Astrocyte of the spinal cord (primary cell): Measurements from ENCODE around the gene SFXN4.
"Not testable (repeated sequence)": the region's sequence is repeated elsewhere in the genome, so short reads cannot be mapped to it uniquely, and the experiment has no call there.

Experiments used
- DNase-seq: peaks from one replicate; pipeline ENCODE4 v3.0.0; 2011; ENCODE audit warnings: low read depth, low spot score
- H3K4me3 ChIP-seq: 2 replicates; pipeline ENCODE4 v1.5.1; 2011; ENCODE audit warnings: low read depth, mild to moderate bottlenecking, low read length, moderate library complexity
- in situ Hi-C: cut with HindIII; loops from 2 replicates; pipeline ENCODE4 v1.10.0; 2017; ENCODE audit warnings: low sequenced_read_pairs
- TF ChIP-seq, protein P1 (sequence below): IDR thresholded peaks from 2 replicates; pipeline ENCODE4 v1.5.1; 2012; ENCODE audit warnings: low read depth, mild to moderate bottlenecking, low read length, inconsistent platforms

The SFXN4 gene

DNA sequence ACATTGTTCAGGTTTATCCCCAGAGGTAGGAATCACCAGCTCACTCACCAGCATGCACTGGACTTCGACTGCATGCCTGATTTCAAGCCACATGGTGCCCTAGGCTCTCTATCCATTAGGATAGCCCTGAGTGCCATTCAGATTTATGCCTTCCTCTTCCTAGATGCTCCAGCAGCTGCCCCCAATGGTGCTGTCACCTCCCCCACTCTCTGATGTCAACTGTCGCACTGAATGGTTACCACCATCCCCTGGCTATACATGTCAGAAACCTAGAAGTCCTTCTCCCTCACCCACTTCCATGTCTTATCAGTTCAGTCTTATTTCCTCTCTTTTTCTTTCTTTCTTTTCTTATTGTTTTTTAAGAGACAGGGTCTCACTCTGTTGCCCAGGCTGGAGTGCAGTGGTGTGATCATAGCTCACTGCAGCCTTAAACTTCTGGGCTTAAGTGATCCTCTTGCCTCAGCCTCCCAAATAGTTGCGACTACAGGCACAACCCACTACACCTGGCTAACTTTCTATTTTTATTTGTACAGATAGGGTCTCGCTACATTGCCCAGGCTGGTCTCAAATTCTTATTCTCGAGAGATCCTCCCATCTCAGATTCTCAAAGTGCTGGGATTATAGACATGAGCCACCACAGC, 2.9 kb downstream of the SFXN4 start:
- TF ChIP-seq, protein P1, sequence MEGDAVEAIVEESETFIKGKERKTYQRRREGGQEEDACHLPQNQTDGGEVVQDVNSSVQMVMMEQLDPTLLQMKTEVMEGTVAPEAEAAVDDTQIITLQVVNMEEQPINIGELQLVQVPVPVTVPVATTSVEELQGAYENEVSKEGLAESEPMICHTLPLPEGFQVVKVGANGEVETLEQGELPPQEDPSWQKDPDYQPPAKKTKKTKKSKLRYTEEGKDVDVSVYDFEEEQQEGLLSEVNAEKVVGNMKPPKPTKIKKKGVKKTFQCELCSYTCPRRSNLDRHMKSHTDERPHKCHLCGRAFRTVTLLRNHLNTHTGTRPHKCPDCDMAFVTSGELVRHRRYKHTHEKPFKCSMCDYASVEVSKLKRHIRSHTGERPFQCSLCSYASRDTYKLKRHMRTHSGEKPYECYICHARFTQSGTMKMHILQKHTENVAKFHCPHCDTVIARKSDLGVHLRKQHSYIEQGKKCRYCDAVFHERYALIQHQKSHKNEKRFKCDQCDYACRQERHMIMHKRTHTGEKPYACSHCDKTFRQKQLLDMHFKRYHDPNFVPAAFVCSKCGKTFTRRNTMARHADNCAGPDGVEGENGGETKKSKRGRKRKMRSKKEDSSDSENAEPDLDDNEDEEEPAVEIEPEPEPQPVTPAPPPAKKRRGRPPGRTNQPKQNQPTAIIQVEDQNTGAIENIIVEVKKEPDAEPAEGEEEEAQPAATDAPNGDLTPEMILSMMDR, result no peak
- in situ Hi-C loops, result no loop called here
- DNase-seq, result no peak
- H3K4me3 ChIP-seq, result no peak overlapping the region

DNA sequence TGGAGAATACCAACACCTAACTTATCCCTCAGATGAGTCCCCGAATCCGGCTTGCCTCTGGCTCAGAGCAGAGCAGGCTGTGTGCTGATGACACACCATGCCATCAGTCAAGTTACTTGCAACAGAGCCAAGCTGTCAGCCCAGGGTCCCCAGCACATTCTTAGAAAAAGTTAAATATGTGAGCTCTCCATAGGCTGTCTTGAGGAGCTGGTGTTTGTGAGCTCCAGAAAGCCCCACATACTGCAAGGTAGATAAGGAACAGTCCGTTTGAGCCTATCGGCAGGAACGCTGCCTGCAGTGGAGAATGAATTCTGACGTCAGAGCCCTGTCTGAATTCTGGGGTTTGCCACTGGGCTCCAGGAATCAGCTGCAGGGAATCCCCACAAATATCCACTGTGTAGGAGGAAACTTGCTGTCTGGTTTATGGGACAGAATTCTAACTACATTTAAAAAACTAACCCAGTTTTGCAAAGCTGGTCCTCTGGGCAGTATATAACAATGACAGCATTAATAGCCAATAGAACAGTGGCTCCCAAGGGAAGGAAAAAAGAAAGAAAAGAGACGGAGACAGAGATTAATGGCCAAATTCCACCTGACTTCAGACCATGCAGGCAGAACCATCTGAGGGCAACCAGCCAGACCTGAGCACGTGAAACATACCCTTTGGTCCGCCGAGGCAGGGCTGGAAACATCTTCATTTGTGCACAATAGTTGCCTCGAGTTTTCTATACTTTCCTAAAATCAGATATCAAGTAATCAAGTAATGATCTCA, 3.6 kb downstream of the SFXN4 start:
- peak; percentile 54 for DNase-seq
- TF ChIP-seq, protein P1, result no peak
- no peak overlapping the region for H3K4me3 ChIP-seq
- in situ Hi-C loops, result no loop called here

DNA sequence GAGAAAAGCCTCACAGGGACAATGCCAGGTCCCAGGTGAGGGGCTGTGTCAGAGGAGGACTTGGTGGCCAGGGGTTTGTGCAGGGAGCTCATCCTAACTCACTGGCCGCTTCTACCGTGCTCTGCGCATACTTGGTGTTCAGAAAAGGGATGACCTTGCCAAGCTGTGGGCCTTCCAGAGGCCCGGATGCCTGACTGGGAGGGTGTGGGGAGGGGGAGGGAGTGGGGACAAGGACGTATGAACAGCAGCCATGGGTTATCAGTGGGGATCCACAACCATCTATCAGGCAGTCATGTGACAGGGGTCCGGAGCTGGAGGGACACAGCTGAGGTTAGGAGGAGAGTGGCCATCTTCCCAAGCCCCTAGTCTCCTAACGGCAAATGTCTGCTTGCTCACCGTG, 6.2 kb downstream of the SFXN4 start:
- no peak for DNase-seq
- in situ Hi-C loops, result no loop called here
- TF ChIP-seq, protein P1, result no peak
- no peak overlapping the region for H3K4me3 ChIP-seq

DNA sequence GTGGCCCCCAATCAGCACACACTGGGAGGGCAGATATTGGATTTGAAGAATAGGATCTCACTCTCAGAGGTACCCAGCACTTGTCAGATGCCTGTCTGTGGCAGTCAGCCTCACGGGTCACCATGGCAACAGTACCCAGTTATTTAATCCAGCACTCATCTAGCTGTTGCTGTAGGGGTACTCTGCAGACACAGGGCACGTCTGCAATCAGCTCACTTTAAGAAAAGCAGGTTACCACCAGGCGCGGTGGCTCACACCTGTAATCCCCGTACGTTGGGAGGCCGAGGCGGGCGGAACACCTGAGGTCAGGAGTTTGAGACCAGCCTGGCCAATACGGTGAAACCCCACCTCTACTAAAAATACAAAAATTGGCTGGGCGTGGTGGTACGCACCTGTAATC, 11.9 kb downstream of the SFXN4 start:
- H3K4me3 ChIP-seq, result no peak overlapping the region
- in situ Hi-C loops, result no loop called here
- TF ChIP-seq, protein P1, result no peak
- DNase-seq, result no peak

DNA sequence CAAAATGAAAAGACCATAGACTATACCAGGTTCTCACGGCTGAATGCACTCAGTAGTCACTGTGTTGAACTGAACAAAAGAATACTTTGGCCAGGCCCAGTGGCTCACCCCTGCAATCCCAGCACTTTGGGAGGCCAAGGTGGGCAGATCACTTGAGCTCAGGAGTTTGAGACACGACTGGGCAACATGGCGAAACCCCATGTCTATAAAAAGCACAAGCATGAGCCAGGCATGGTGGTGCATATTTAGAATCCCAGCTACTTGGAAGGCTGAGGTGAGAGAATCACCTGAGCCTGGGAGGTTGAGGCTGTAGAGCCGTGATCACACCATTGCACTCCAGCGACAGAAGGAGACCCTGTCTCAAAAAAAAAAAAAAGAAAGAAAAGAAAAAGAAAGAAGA, 12.5 kb downstream of the SFXN4 start:
- H3K4me3 ChIP-seq, result no peak overlapping the region
- TF ChIP-seq, protein P1, result no peak
- in situ Hi-C loops, result no loop called here
- DNase-seq, result no peak

DNA sequence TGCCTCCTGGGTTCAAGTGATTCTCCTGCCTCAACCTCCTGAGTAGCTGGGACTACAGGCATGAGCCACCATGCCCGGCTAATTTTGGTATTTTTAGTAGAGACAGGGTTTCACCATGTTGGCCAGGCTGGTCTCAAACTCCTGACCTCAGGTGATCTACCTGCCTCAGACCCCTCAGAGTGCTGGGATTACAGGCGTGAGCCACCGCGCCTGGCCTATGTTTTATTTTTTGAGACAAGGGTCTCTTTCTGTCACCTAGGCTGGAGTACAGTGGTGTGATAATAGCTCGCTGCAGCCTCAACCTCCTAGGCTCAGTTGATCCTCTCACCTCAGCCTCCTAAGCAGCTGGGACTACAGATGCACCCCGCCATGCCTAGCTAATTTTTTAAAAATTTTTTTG, 13.9 kb downstream of the SFXN4 start:
- in situ Hi-C loops, DNase-seq, H3K4me3 ChIP-seq: not testable (repeated sequence)

DNA sequence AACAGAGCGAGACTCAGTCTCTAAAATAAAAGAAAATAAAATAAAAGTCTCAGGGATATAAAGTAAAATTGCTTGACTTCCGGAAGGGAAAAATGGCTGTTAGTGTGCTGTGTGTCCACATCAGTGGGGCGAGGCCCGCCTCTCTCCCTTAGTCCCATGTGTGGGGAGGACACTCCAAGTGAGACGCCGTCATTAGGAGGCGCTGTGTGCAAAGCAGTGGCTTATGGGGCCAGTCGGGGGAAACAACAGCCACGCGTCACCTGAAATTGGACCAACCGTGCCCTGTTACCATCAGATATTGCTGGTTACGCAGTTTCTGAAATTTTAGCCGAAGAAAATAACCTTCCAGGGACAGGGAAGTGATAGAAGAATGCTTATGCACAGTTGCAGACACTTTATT, 15.8 kb downstream of the SFXN4 start:
- in situ Hi-C loops, result no loop called here
- no peak overlapping the region for H3K4me3 ChIP-seq
- TF ChIP-seq, protein P1, result peak; percentile 25
- no peak for DNase-seq
